HCT116 (cell line): Measurements from ENCODE around the gene EPHA2. TPM values are rescaled to one million over a fixed set of nuclear protein-coding genes. Genes with fewer than 3 reads are reported as not detected.

Source experiments
- ATAC-seq: fragments of 200-7000 bp; cut with Tn5 transposase; 2 replicates; pipeline ENCODE4 v1.9.1; 2020; ENCODE audit warnings: mild to moderate bottlenecking, moderate library complexity
- BruUV-seq: library from RNA; stranded (reverse); fragments of 400-500 nt; replicated peaks from 2 replicates; lab custom pipeline; 2021; lab: Mats Ljungman, UMichigan
- CTCF ChIA-PET: fragments of 300-600 bp; sonication (Branson Sonifier 250); formaldehyde crosslinking; loops from one replicate; lab custom pipeline; 2021; ENCODE audit warnings: antibody characterized with exemption; lab: Charles Lee
- POLR2A ChIA-PET: fragments of 300-600, 350-600 bp; sonication (Branson Sonifier 250); formaldehyde crosslinking; loops from one replicate; lab custom pipeline; 2021; ENCODE audit warnings: antibody characterized with exemption; lab: Charles Lee
- RAD21 ChIA-PET, 2 experiments: fragments of 300-600 bp; sonication (Branson Sonifier 250); formaldehyde crosslinking; loops; one replicate each; lab custom pipeline; 2023; ENCODE audit warnings: low total read pairs in 2 of 2; ENCODE audit not compliant: uncharacterized antibody in 2 of 2, unreplicated experiment in 2 of 2, low non-redundant PET in 1 of 2; lab: Charles Lee
- DNase-seq: peaks from one replicate; pipeline ENCODE4 v3.0.0-alpha.2; 2010; ENCODE audit warnings: low read depth, low spot score
- H2AFZ ChIP-seq: fragments of 200-600 bp; shearing (Covaris generic), sonication (generic); 2 replicates; pipeline ENCODE4 v1.6.1; 2017; ENCODE audit warnings: low read depth, mixed run types, mixed read lengths, antibody characterized with exemption, low read length; ENCODE audit not compliant: poor library complexity, severe bottlenecking
- H3K27ac ChIP-seq: 2 replicates; pipeline ENCODE4 v1.5.1; 2012; ENCODE audit warnings: low read depth, low read length
- H3K27me3 ChIP-seq: fragments of 200-600 bp; sonication (generic); 2 replicates; pipeline ENCODE4 v1.6.1; 2016; ENCODE audit warnings: mixed run types, low read length, mixed read lengths; ENCODE audit not compliant: insufficient read depth
- H3K36me3 ChIP-seq, 2 experiments: fragments of 200-500 bp in 1 of 2; fragments of 200-600 bp in 1 of 2; sonication (Bioruptor generic) in 1 of 2; sonication (generic) in 1 of 2; 2 replicates each; pipeline versions ENCODE4 v1.5.1 to v1.6.1; 2014 to 2016; ENCODE audit warnings: low read length in 2 of 2, inconsistent platforms in 1 of 2, mixed read lengths in 1 of 2, mixed run types in 1 of 2; ENCODE audit not compliant: insufficient read depth in 2 of 2, control insufficient read depth in 1 of 2
- H3K4me1 ChIP-seq, 2 experiments: fragments of 200-600 bp in 1 of 2; sonication (generic) in 1 of 2; 2 replicates each; pipeline versions ENCODE4 v1.5.1 to v1.6.1; 2012 to 2017; ENCODE audit warnings: low read length in 2 of 2, inconsistent platforms in 1 of 2, mild to moderate bottlenecking in 1 of 2, mixed read lengths in 1 of 2, mixed run types in 1 of 2, moderate library complexity in 1 of 2; ENCODE audit not compliant: insufficient read depth in 2 of 2, control insufficient read depth in 1 of 2
- H3K4me2 ChIP-seq: fragments of 200-600 bp; sonication (generic); 2 replicates; pipeline ENCODE4 v1.6.1; 2017; ENCODE audit warnings: mixed run types, low read length, mixed read lengths
- H3K4me3 ChIP-seq, 2 experiments: fragments of 200-600 bp in 1 of 2; sonication (generic) in 1 of 2; replicated peaks in 1 of 2; 2 replicates each; pipeline ENCODE4 v1.5.1; 2011 to 2016; ENCODE audit warnings: low read length in 2 of 2, control low read depth in 1 of 2, low read depth in 1 of 2, mild to moderate bottlenecking in 1 of 2, mixed read lengths in 1 of 2, mixed run types in 1 of 2
- H3K79me2 ChIP-seq: fragments of 200-600 bp; sonication (generic); 2 replicates; pipeline ENCODE4 v1.6.1; 2017; ENCODE audit warnings: mild to moderate bottlenecking, mixed run types, low read length, moderate library complexity, mixed read lengths; ENCODE audit not compliant: insufficient read depth
- H3K9ac ChIP-seq: fragments of 200-600 bp; sonication (generic); 2 replicates; pipeline ENCODE4 v1.6.1; 2016; ENCODE audit warnings: low read length, mixed read lengths
- H3K9me2 ChIP-seq: fragments of 200-600 bp; sonication (generic), shearing (Covaris generic); 2 replicates; pipeline ENCODE4 v1.6.1; 2017; ENCODE audit warnings: mixed run types, mild to moderate bottlenecking, moderate library complexity; ENCODE audit not compliant: insufficient read depth
- H3K9me3 ChIP-seq, 2 experiments: fragments of 200-500 bp in 1 of 2; fragments of 200-600 bp in 1 of 2; sonication (Bioruptor generic) in 1 of 2; sonication (generic) in 1 of 2; 2 replicates each; pipeline ENCODE4 v1.6.1; 2014 to 2017; ENCODE audit warnings: low read length in 2 of 2, mixed read lengths in 2 of 2, inconsistent platforms in 1 of 2, low read depth in 1 of 2, mild to moderate bottlenecking in 1 of 2, mixed run types in 1 of 2, moderate library complexity in 1 of 2; ENCODE audit not compliant: control insufficient read depth in 1 of 2, insufficient read depth in 1 of 2
- H4K20me1 ChIP-seq: fragments of 200-600 bp; sonication (generic), shearing (Covaris generic); 2 replicates; pipeline ENCODE4 v1.6.1; 2017; ENCODE audit warnings: mixed run types, mild to moderate bottlenecking, moderate library complexity; ENCODE audit not compliant: insufficient read depth
- ATF3 ChIP-seq: IDR thresholded peaks from 2 replicates; pipeline ENCODE4 v1.6.1; 2012
- CTCF ChIP-seq, 3 experiments: fragments of 200-600 bp in 1 of 3; sonication (generic) in 1 of 3; IDR thresholded peaks in 2 of 3; conservative IDR thresholded peaks in 1 of 3; 2 replicates each; pipeline ENCODE4 v1.5.1; 2012 to 2017; ENCODE audit warnings: low read depth in 2 of 3, low read length in 2 of 3, antibody characterized with exemption in 1 of 3, borderline replicate concordance in 1 of 3, control low read depth in 1 of 3, mild to moderate bottlenecking in 1 of 3, mixed read lengths in 1 of 3, mixed run types in 1 of 3, moderate library complexity in 1 of 3; ENCODE audit not compliant: insufficient read depth in 1 of 3
- ELF1 ChIP-seq: IDR thresholded peaks from 2 replicates; pipeline ENCODE4 v1.6.1; 2012; ENCODE audit warnings: low read depth, borderline replicate concordance
- SIN3A ChIP-seq: IDR thresholded peaks from 2 replicates; pipeline ENCODE4 v1.6.1; 2012; ENCODE audit warnings: low read depth
- ZBTB33 ChIP-seq: IDR thresholded peaks from 2 replicates; pipeline ENCODE4 v1.6.1; 2011; ENCODE audit warnings: mild to moderate bottlenecking, low read length, moderate library complexity; ENCODE audit not compliant: insufficient replicate concordance; ENCODE audit errors: extremely low read depth
- intact Hi-C: fragments of 100-400 bp; cut with micrococcal nuclease; formaldehyde crosslinking; loops from 2 replicates; pipeline ENCODE4 v1.10.0; 2022
- total RNA-seq: library from RNA; stranded (reverse); gene quantifications from one replicate; pipeline ENCODE4 v1.2.1, GENCODE V29; 2021; ENCODE audit not compliant: unreplicated experiment

EPHA2 gene
- total RNA-seq, 1 experiment from 2014 or later, result 164 TPM

GRCh38 chr1:16191309-16191708 lies 35.4 kb upstream of the EPHA2 start:
- H3K4me3 ChIP-seq, result no peak overlapping the region
- DNase-seq, result no peak
- no peaks in the 10 kb centered on the region for H3K9me3 ChIP-seq
- ChIA-PET POLR2A (interaction anchor here (0.6 kb wide), 1 partner anchor 9 kb away, joined by 4 read pairs; no protein-coding TSS in a partner anchor), CTCF (interaction anchor here (0.9 kb wide), 1 partner anchor 109 kb away, joined by 4 read pairs; no protein-coding TSS in a partner anchor), RAD21 (interaction anchor here in 1 of 2 experiments (6.2 kb wide), 1 partner anchor 112 kb away, joined by 26 read pairs; no protein-coding TSS in a partner anchor)
- H3K36me3 ChIP-seq, result no peaks in the 10 kb centered on the region
- no peak for ATAC-seq
- no TSS peak for BruUV-seq
- H3K4me1 ChIP-seq, result peaks cover 25 to 38% of the 10 kb centered on the region in 2 experiments
- no peaks in the 10 kb centered on the region for H3K79me2 ChIP-seq
- H2AFZ ChIP-seq, result no peak overlapping the region
- no peak overlapping the region for H3K4me2 ChIP-seq
- intact Hi-C loops, result no loop called here
- TF ChIP-seq ATF3, result no peak
- no peak for TF ChIP-seq SIN3A
- no peak for TF ChIP-seq CTCF (IDR thresholded peaks at IDR 0.05 in 2 of 3, conservative IDR thresholded peaks at IDR 0.05 in 1 of 3; ENCODE audit: borderline replicate concordance in 1 of 3, insufficient read depth in 1 of 3, low read depth in 2 of 3, low read length in 2 of 3)
- no peak for TF ChIP-seq ZBTB33
- TF ChIP-seq ELF1, result no peak
- H3K9ac ChIP-seq, result no peak overlapping the region
- H3K27me3 ChIP-seq, result no peaks in the 10 kb centered on the region
- no peaks in the 10 kb centered on the region for H4K20me1 ChIP-seq
- no peak overlapping the region for H3K27ac ChIP-seq
- no peaks in the 10 kb centered on the region for H3K9me2 ChIP-seq
